Measurements from ENCODE around the gene CATSPERB. TPM values are rescaled to one million over a fixed set of nuclear protein-coding genes. Genes with fewer than 3 reads are reported as not detected.
"Not testable (repeated sequence)": the region's sequence is repeated elsewhere in the genome, so short reads cannot be mapped to it uniquely, and the experiment has no call there.

Gene CATSPERB
- total RNA-seq, 2 donors from 2014 or later: 20.4 to 70.0 TPM

DNA sequence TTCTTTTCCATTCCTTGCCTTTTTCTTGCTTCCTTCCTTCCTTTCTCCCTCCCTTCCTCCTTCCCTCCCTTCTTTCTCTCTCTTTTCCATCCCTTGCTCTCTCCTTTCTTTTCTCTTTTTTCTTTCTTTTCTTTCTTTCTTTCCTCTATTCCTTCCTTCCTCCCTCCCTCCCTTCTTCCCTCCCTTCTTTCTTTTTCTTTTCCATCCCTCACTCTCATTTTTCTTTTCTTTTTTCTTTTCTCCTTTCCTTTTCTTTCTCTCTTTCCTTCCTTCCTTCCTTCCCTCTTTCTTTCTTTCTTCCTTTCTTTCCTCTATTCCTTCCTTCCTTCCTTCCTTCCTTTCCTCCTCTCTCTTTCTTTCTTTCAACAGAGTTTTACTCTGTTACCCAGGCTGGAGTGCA, 186.7 kb downstream of the CATSPERB start:
- Histone ChIP-seq H3K27me3 (no peaks in the 10 kb centered on the region), H3K4me3 (no peak overlapping the region), H3K9me3 (no peaks in the 10 kb centered on the region), H3K27ac (no peak overlapping the region), H3K36me3 (replicated peaks in 1 of 2; ENCODE audit: insufficient read depth in 1 of 2, low read depth in 2 of 2) (no peaks in the 10 kb centered on the region), H3K4me1 (no peaks in the 10 kb centered on the region)
- TF ChIP-seq, protein P1, sequence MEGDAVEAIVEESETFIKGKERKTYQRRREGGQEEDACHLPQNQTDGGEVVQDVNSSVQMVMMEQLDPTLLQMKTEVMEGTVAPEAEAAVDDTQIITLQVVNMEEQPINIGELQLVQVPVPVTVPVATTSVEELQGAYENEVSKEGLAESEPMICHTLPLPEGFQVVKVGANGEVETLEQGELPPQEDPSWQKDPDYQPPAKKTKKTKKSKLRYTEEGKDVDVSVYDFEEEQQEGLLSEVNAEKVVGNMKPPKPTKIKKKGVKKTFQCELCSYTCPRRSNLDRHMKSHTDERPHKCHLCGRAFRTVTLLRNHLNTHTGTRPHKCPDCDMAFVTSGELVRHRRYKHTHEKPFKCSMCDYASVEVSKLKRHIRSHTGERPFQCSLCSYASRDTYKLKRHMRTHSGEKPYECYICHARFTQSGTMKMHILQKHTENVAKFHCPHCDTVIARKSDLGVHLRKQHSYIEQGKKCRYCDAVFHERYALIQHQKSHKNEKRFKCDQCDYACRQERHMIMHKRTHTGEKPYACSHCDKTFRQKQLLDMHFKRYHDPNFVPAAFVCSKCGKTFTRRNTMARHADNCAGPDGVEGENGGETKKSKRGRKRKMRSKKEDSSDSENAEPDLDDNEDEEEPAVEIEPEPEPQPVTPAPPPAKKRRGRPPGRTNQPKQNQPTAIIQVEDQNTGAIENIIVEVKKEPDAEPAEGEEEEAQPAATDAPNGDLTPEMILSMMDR (IDR thresholded peaks at IDR 0.05): no peak
- TF ChIP-seq POLR2A (IDR thresholded peaks at IDR 0.05): no peak
- DNase-seq: no peak
- intact Hi-C loops (cut with DNase I): no loop called here
- no peak for ATAC-seq

DNA sequence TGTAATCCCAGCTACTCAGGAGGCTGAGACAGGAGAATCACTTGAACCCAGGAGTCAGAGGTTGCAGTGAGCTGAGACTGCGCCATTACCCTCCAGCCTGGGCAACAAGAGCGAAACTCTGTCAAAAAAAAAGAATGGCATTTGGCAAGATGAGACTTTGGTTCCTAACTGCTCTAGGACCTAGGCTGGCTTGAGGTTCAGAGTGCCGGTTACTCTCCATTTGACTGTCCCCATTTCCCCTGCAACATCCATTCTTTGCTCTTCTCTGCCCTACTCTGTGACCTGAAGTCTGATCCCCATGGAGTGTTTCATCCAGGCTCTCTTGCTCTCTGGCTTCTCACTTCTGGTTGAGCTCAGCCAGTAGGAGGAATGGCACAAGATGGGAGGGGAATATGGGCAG, 195.6 kb downstream of the CATSPERB start:
- 93 to 100% methylated on average over 3 of the region's 3 CpGs for WGBS, 2 donors
- no peak for ATAC-seq
- no peak overlapping the region for H3K27ac ChIP-seq
- intact Hi-C loops (cut with DNase I): no loop called here
- DNase-seq: no peak
- TF ChIP-seq POLR2A (IDR thresholded peaks at IDR 0.05): no peak
- TF ChIP-seq, protein P1 (IDR thresholded peaks at IDR 0.05): no peak
- H3K9me3 ChIP-seq: peaks cover 0 to 3% (median 0%) of the 10 kb centered on the region in 3 donors
- H3K4me1 ChIP-seq: peaks cover 6% of the 10 kb centered on the region
- H3K27me3 ChIP-seq: no peaks in the 10 kb centered on the region
- H3K36me3 ChIP-seq (replicated peaks in 1 of 2; ENCODE audit: insufficient read depth in 1 of 2, low read depth in 2 of 2): no peaks in the 10 kb centered on the region
- H3K4me3 ChIP-seq: no peak overlapping the region

DNA sequence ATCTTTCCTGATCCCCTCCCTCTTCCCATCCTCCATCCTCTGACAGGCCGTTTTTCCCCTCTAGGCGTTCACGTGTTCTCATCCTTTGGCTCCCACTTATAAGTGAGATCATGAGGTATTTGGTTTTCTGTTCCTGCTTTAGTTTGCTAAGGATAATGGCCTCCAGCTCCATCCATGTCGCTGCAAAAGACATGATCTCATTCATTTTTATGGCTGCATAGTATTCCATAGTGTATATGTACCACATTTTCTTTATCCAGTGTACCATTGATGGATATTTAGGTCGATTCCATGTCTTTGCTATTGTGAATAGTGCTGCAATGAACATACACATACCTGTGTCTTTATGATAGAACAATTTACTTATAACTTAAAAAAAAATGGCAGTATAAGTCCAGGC, 197.8 kb downstream of the CATSPERB start:
- ATAC-seq; H3K36me3 ChIP-seq (replicated peaks in 1 of 2; ENCODE audit: insufficient read depth in 1 of 2, low read depth in 2 of 2); H3K9me3 ChIP-seq; DNase-seq; H3K27me3 ChIP-seq; H3K27ac ChIP-seq; intact Hi-C loops (cut with DNase I); H3K4me3 ChIP-seq; H3K4me1 ChIP-seq: not testable (repeated sequence)
- 82 to 86% methylated on average over 5 of the region's 5 CpGs for WGBS, 2 donors

DNA sequence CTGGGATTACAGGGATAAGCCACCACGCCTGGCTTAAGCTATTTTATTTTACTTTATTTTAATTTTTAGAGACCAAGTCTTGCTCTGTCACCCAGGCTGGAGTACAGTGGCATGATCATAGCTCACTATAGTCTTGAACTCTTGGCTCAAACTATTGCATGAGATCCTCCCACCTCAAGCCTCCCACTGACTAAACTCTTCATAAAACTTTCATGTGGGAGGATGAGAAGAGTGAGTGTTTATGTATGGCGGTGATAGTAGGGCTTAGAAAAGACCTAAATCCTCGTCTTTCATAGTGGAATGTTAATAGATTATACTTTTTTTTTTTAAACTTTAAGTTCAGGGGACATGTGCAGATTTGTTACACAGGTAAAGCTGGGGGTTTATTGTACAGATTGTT, 198.3 kb downstream of the CATSPERB start:
- Histone ChIP-seq H3K4me1 (peaks cover 6% of the 10 kb centered on the region), H3K4me3 (no peak overlapping the region), H3K36me3 (replicated peaks in 1 of 2; ENCODE audit: insufficient read depth in 1 of 2, low read depth in 2 of 2) (no peaks in the 10 kb centered on the region), H3K27me3 (no peaks in the 10 kb centered on the region), H3K9me3 (no peaks in the 10 kb centered on the region), H3K27ac (no peak overlapping the region)
- 73 to 82% methylated on average over 3 of the region's 3 CpGs for WGBS, 2 donors
- no peak for DNase-seq
- no peak for ATAC-seq
- TF ChIP-seq, protein P1 (IDR thresholded peaks at IDR 0.05): no peak
- no peak for TF ChIP-seq POLR2A (IDR thresholded peaks at IDR 0.05)
- intact Hi-C loops (cut with DNase I): no loop called here

Small RNA genes lying within 50 kb of the gene (small RNA-seq; reads per million reads assigned to genes)
- gene AL133373.1 (not detected), gene POLR3GP1 (not detected), gene RF00012 (not detected)

Other genes with a start within 250 kb of the CATSPERB start
- 10 to 100 TPM; 47.2 to 71.5 TPM for gene PPP4R3A, start 221.8 kb downstream of the CATSPERB start, total RNA-seq
- gene TC2N, start 135.4 kb upstream of the CATSPERB start, total RNA-seq: 100 to 1,000 TPM; 105 to 168 TPM
- 100 to 1,000 TPM in 1 of 2 donors, 10 to 100 TPM in 1; 52.1 to 129 TPM for gene FBLN5, start 215.6 kb upstream of the CATSPERB start, total RNA-seq

Measured in body of pancreas (tissue), 4 donors.